Measurements from ENCODE around the gene UBE2QL1. TPM values are rescaled to one million over a fixed set of nuclear protein-coding genes. Genes with fewer than 3 reads are reported as not detected.

Gene UBE2QL1
- total RNA-seq, 1 experiment from 2014 or later, result 0.50 TPM

GRCh38 chr5:6473284-6473683, 24.6 kb downstream of the UBE2QL1 start (continued):
- no peak for TF ChIP-seq E2F1 (CRISPR knock-in tag; IDR thresholded peaks at IDR 0.05)
- no peak for TF ChIP-seq ZNF532 (CRISPR knock-in tag; IDR thresholded peaks at IDR 0.05; ENCODE audit: borderline replicate concordance)
- TF ChIP-seq ARID4B (CRISPR knock-in tag; IDR thresholded peaks at IDR 0.05; ENCODE audit: borderline replicate concordance), result no peak
- TF ChIP-seq CTCF (IDR thresholded peaks at IDR 0.05), result no peak
- TF ChIP-seq GRHL2 (CRISPR knock-in tag; IDR thresholded peaks at IDR 0.05; ENCODE audit: insufficient replicate concordance, severe bottlenecking), result no peak
- TF ChIP-seq ZNF232 (CRISPR knock-in tag; IDR thresholded peaks at IDR 0.05), result no peak
- no peak for TF ChIP-seq SMAD4 (CRISPR knock-in tag; IDR thresholded peaks at IDR 0.05)

- no peak overlapping the region for H3K4me3 Mint-ChIP-seq
- CTCF ChIA-PET, result interaction anchor here (0.6 to 1.2 kb wide), 4 partner anchors 10 to 65 kb away, joined by 3 to 7 read pairs (median 4); no protein-coding TSS in a partner anchor
- DNase-seq (ENCODE audit: low spot score) (peak; percentile 86), ATAC-seq (peak; percentile 93)
- H3K27ac Mint-ChIP-seq, result peak overlapping the region; percentile 84; the same call in 1 of the 2 replicates
- POLR2A ChIA-PET, result interaction anchor here (0.9 kb wide), 2 partner anchors 8 to 27 kb away, joined by 3 to 7 read pairs; partner anchors contain the start of gene UBE2QL1
- TF ChIP-seq ATF1 (CRISPR knock-in tag; IDR thresholded peaks at IDR 0.05), result no peak
- H3K9me3 Mint-ChIP-seq, result peaks cover 15% of the 10 kb centered on the region
- H3K4me1 Mint-ChIP-seq, result peaks cover 17% of the 10 kb centered on the region
- H3K27me3 Mint-ChIP-seq (ENCODE audit: low read depth), result peaks cover 7% of the 10 kb centered on the region
- H3K36me3 Mint-ChIP-seq, result no peaks in the 10 kb centered on the region
Measured at GRCh38 chr5:6475626-6476312, 27.1 kb downstream of the UBE2QL1 start.

GRCh38 chr5:6476313-6476661, 27.6 kb downstream of the UBE2QL1 start:
- CTCF ChIA-PET, result interaction anchor here (1.2 kb wide), 1 partner anchor 41 kb away, joined by 7 read pairs; no protein-coding TSS in a partner anchor
- ATAC-seq (no peak), DNase-seq (ENCODE audit: low spot score) (no peak)
- peaks cover 10% of the 10 kb centered on the region for H3K9me3 Mint-ChIP-seq
- H3K4me3 Mint-ChIP-seq, result no peak overlapping the region
- no peaks in the 10 kb centered on the region for H3K36me3 Mint-ChIP-seq
- no peak overlapping the region for H3K27ac Mint-ChIP-seq
- POLR2A ChIA-PET, result interaction anchor here (0.9 kb wide), 1 partner anchor 28 kb away, joined by 3 read pairs; the partner anchor contains the start of gene UBE2QL1
- no peak for TF ChIP-seq CTCF (IDR thresholded peaks at IDR 0.05)
- TF ChIP-seq ZSCAN18 (CRISPR knock-in tag; IDR thresholded peaks at IDR 0.05), result no peak
- no peak for TF ChIP-seq TCF7 (CRISPR knock-in tag; IDR thresholded peaks at IDR 0.05; ENCODE audit: low read depth)
- peaks cover 2% of the 10 kb centered on the region for H3K27me3 Mint-ChIP-seq (ENCODE audit: low read depth)
- H3K4me1 Mint-ChIP-seq, result peaks cover 17% of the 10 kb centered on the region

Data from WTC11 (cell line).